Testis (tissue), 2 donors: Measurements from ENCODE around the gene IGSF21.

Source experiments
- POLR2A ChIP-seq: fragments of 450-650 bp; IDR thresholded peaks from one replicate; pipeline ENCODE4 v1.6.1; 2017; ENCODE audit warnings: antibody characterized with exemption, mild to moderate bottlenecking, moderate library complexity
- TF ChIP-seq, protein P1 (sequence below), 3 experiments: fragments of 450-650 bp in 2 of 3; fragments of 200-600 bp in 1 of 3; sonication (generic) in 1 of 3; IDR thresholded peaks; one replicate each; pipeline ENCODE4 v1.5.1; 2016 to 2019; ENCODE audit warnings: antibody characterized with exemption in 3 of 3, mild to moderate bottlenecking in 2 of 3, moderate library complexity in 1 of 3

DNA sequence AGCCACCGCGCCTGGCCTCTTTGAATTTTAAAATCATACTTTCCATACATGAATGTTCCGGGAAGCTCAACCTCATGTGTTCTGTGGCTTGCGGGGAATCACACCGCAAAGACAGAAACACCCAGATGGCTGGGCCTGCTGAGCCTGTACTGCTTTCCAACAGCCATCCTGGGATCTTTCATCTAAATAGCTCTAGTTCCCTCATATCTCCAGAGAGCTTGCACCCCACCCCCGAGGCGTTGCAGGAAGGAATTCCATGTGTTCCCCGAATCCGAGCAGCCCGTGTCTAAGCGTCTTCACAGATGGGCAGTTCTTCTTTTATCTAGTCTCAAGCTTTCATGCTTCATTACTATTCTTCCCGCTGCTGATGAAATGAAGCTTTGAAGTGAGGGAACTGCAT, 66.4 kb downstream of the IGSF21 start:
- TF ChIP-seq, protein P1, sequence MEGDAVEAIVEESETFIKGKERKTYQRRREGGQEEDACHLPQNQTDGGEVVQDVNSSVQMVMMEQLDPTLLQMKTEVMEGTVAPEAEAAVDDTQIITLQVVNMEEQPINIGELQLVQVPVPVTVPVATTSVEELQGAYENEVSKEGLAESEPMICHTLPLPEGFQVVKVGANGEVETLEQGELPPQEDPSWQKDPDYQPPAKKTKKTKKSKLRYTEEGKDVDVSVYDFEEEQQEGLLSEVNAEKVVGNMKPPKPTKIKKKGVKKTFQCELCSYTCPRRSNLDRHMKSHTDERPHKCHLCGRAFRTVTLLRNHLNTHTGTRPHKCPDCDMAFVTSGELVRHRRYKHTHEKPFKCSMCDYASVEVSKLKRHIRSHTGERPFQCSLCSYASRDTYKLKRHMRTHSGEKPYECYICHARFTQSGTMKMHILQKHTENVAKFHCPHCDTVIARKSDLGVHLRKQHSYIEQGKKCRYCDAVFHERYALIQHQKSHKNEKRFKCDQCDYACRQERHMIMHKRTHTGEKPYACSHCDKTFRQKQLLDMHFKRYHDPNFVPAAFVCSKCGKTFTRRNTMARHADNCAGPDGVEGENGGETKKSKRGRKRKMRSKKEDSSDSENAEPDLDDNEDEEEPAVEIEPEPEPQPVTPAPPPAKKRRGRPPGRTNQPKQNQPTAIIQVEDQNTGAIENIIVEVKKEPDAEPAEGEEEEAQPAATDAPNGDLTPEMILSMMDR (IDR thresholded peaks at IDR 0.05): no peak
- no peak for TF ChIP-seq POLR2A
